Measurements from ENCODE around the gene NAT8L. TPM values are rescaled to one million over a fixed set of nuclear protein-coding genes. Genes with fewer than 3 reads are reported as not detected.
A peak's percentile ranks its signal among the peaks of the same experiment; 100 is the strongest.

The NAT8L gene
- total RNA-seq, 2 experiments from 2014 or later, result not detected

DNA sequence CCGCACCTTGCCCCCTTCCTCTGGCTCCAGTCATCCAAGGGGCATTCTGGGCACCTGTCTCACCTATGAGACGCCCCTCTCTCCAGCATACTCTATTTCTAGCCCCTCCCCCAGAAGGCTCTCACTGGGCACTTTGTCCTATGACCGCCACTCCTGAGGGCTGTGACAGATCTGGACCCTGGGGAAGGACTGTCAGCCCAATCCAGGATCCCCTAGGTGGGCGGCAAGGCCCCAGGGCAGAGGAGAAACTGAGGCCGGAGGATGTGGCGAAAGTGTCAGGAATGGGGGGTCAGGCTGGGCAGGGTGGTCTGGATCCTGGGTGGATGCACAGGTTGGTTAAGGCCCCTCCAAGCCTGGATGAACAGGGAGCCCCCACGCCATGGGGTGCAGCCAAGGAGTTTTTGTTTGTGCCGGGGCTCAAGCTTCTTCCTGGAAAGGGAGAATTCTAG lies 16.2 kb upstream of the NAT8L start:
- H3K79me2 ChIP-seq (ENCODE audit: insufficient read depth, low read depth, low read length), result no peaks in the 10 kb centered on the region
- peaks cover 8% of the 10 kb centered on the region for H3K4me1 ChIP-seq (ENCODE audit: insufficient read depth, low read length, poor library complexity, severe bottlenecking)
- TF ChIP-seq, protein P1, sequence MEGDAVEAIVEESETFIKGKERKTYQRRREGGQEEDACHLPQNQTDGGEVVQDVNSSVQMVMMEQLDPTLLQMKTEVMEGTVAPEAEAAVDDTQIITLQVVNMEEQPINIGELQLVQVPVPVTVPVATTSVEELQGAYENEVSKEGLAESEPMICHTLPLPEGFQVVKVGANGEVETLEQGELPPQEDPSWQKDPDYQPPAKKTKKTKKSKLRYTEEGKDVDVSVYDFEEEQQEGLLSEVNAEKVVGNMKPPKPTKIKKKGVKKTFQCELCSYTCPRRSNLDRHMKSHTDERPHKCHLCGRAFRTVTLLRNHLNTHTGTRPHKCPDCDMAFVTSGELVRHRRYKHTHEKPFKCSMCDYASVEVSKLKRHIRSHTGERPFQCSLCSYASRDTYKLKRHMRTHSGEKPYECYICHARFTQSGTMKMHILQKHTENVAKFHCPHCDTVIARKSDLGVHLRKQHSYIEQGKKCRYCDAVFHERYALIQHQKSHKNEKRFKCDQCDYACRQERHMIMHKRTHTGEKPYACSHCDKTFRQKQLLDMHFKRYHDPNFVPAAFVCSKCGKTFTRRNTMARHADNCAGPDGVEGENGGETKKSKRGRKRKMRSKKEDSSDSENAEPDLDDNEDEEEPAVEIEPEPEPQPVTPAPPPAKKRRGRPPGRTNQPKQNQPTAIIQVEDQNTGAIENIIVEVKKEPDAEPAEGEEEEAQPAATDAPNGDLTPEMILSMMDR (conservative IDR thresholded peaks at IDR 0.05; ENCODE audit: low read length), result no peak
- no peak for TF ChIP-seq EZH2phosphoT487 (IDR thresholded peaks at IDR 0.05; ENCODE audit: borderline replicate concordance, low read depth, low read length)
- H3K36me3 ChIP-seq (ENCODE audit: insufficient read depth, low read length), result no peaks in the 10 kb centered on the region
- intact Hi-C loops (cut with micrococcal nuclease; ENCODE audit: unreplicated experiment), result no loop called here
- H3K27ac ChIP-seq (ENCODE audit: low read depth, low read length, poor library complexity, severe bottlenecking), result no peak overlapping the region
- no TSS peak for BruUV-seq (replicated peaks)
- no peak for DNase-seq (ENCODE audit: low spot score)
- ChIA-PET POLR2A (no interaction called here), CTCF (ENCODE audit: unreplicated experiment) (no interaction called here)
- no peaks in the 10 kb centered on the region for H3K9me2 ChIP-seq (ENCODE audit: insufficient read depth, low read length)
- H3K9me3 ChIP-seq (ENCODE audit: low read length), result no peaks in the 10 kb centered on the region
- H3K4me2 ChIP-seq (ENCODE audit: low read length), result peak overlapping the region; percentile 62
- H4K20me1 ChIP-seq (ENCODE audit: insufficient read depth, low read length), result no peaks in the 10 kb centered on the region
- H2AFZ ChIP-seq (ENCODE audit: low read length), result no peak overlapping the region
- H3K4me3 ChIP-seq (ENCODE audit: low read depth, low read length, poor library complexity, severe bottlenecking), result peak overlapping the region; percentile 63

DNA sequence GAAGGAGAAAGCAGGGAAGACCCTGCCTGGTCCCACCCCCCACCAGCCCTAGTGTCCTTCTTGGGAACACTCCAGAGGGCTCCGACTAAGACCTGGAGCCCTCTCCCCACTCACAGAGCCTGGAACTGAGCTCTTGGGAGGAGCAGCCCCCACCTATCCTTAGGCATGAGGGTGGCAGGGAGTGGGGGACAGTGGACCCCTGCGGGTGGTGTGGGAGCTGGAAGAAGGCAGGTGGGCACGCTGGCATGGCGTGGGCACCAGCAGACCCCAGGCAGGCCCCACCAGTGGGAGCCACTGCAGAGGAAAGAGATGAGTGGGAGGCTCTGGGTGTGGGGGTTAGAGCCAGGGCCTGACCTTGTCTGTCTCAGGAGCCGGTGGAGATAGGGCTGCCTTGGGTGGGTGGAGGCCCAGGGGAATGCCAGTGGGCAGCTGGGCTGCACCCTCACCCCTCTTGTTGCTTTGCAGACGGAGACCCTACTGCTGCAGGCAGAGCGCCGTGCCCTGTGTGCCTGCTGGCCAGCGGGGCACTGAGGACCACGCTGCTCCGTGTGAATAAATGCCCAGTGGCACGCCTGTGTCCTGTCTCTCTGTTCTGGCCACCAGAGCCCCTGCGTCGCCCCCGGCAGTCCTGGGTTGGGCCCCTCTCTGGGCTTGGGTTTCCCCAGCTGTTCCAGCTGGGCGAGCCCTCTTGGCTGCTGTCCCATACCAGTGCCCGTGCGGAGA lies 15.6 kb upstream of the NAT8L start:
- Histone ChIP-seq H4K20me1 (ENCODE audit: insufficient read depth, low read length) (no peaks in the 10 kb centered on the region), H3K9me3 (ENCODE audit: low read length) (no peaks in the 10 kb centered on the region), H3K4me1 (ENCODE audit: insufficient read depth, low read length, poor library complexity, severe bottlenecking) (peaks cover 8% of the 10 kb centered on the region), H3K4me3 (ENCODE audit: low read depth, low read length, poor library complexity, severe bottlenecking) (no peak overlapping the region), H3K79me2 (ENCODE audit: insufficient read depth, low read depth, low read length) (no peaks in the 10 kb centered on the region), H2AFZ (ENCODE audit: low read length) (no peak overlapping the region), H3K9me2 (ENCODE audit: insufficient read depth, low read length) (no peaks in the 10 kb centered on the region), H3K27ac (ENCODE audit: low read depth, low read length, poor library complexity, severe bottlenecking) (no peak overlapping the region), H3K4me2 (ENCODE audit: low read length) (no peak overlapping the region), H3K36me3 (ENCODE audit: insufficient read depth, low read length) (no peaks in the 10 kb centered on the region)
- BruUV-seq (replicated peaks), result no TSS peak
- intact Hi-C loops (cut with micrococcal nuclease; ENCODE audit: unreplicated experiment), result no loop called here
- ChIA-PET POLR2A (no interaction called here), CTCF (ENCODE audit: unreplicated experiment) (no interaction called here)
- no peak for DNase-seq (ENCODE audit: low spot score)
- TF ChIP-seq EZH2phosphoT487 (IDR thresholded peaks at IDR 0.05; ENCODE audit: borderline replicate concordance, low read depth, low read length), result no peak
- TF ChIP-seq, protein P1 (conservative IDR thresholded peaks at IDR 0.05; ENCODE audit: low read length), result no peak

DNA sequence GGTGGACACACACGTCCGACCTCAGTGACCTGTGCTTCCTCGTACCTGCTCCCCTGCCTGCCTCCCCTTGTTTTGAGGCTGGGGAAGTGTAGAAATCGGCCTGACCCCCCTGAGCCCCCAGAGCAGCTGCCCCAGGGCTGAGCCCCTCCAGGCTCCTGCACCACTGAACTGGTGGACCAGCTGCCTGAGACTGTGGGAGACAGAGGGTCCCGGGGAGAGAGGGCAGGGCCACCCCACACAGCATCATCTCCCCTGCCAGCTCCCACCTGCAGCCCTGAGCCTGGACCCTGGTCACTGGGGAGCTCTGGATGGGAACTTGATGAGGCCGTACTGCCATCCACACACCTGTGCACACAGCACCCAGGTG lies 15.0 kb upstream of the NAT8L start:
- Histone ChIP-seq H2AFZ (ENCODE audit: low read length) (no peak overlapping the region), H3K9me2 (ENCODE audit: insufficient read depth, low read length) (no peaks in the 10 kb centered on the region), H3K4me1 (ENCODE audit: insufficient read depth, low read length, poor library complexity, severe bottlenecking) (peaks cover 8% of the 10 kb centered on the region), H4K20me1 (ENCODE audit: insufficient read depth, low read length) (no peaks in the 10 kb centered on the region), H3K36me3 (ENCODE audit: insufficient read depth, low read length) (no peaks in the 10 kb centered on the region), H3K4me3 (ENCODE audit: low read depth, low read length, poor library complexity, severe bottlenecking) (no peak overlapping the region), H3K27ac (ENCODE audit: low read depth, low read length, poor library complexity, severe bottlenecking) (no peak overlapping the region), H3K79me2 (ENCODE audit: insufficient read depth, low read depth, low read length) (no peaks in the 10 kb centered on the region), H3K4me2 (ENCODE audit: low read length) (no peak overlapping the region), H3K9me3 (ENCODE audit: low read length) (no peaks in the 10 kb centered on the region)
- ChIA-PET CTCF (ENCODE audit: unreplicated experiment) (no interaction called here), POLR2A (no interaction called here)
- no peak for TF ChIP-seq EZH2phosphoT487 (IDR thresholded peaks at IDR 0.05; ENCODE audit: borderline replicate concordance, low read depth, low read length)
- TF ChIP-seq, protein P1 (conservative IDR thresholded peaks at IDR 0.05; ENCODE audit: low read length), result no peak
- no peak for DNase-seq (ENCODE audit: low spot score)
- intact Hi-C loops (cut with micrococcal nuclease; ENCODE audit: unreplicated experiment), result no loop called here
- BruUV-seq (replicated peaks), result no TSS peak
